Fibroblast of upper back skin (primary cell): ENCODE measurements around the gene CLASP2.
"Not testable (repeated sequence)": the region's sequence is repeated elsewhere in the genome, so short reads cannot be mapped to it uniquely, and the experiment has no call there.

Experiments used
- DNase-seq: peaks from one replicate; pipeline ENCODE4 v3.0.0-alpha.2; 2013

CLASP2 gene

GRCh38 chr3:33447256-33447625 is 270.8 kb downstream of the CLASP2 start:
- DNase-seq, result not testable (repeated sequence)
